GM19193 (cell line): ENCODE measurements around the gene MTF1.

Source experiments
- POLR2A ChIP-seq: IDR thresholded peaks from 4 replicates; pipeline ENCODE4 v1.6.1; 2011; ENCODE audit not compliant: insufficient read depth, insufficient read length; ENCODE audit errors: extremely low read depth

MTF1 gene

GRCh38 chr1:37845049-37845646 is 14.2 kb downstream of the MTF1 start:
- TF ChIP-seq POLR2A = no peak

DNA sequence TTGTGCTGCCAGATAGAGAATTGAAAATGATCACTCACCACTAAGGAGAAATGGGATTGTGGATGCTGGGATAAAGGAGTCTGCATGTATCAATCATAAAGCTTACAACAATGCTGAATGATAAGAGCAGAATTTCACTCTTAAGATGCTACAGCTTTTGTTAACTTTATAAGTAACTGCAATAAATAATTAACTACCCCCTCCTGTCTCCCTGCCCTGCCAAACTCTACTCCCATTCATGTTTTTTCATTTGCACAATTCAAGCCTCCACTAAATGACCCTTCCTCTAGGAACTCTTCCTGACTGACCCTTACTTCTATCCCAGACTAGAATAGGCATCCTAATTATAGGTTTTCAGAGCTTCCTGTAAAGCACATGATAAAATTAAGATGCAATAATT is 14.9 kb downstream of the MTF1 start:
- TF ChIP-seq POLR2A = no peak

- TF ChIP-seq POLR2A = no peak
Measured at GRCh38 chr1:37841652-37842051, 17.7 kb downstream of the MTF1 start.

DNA sequence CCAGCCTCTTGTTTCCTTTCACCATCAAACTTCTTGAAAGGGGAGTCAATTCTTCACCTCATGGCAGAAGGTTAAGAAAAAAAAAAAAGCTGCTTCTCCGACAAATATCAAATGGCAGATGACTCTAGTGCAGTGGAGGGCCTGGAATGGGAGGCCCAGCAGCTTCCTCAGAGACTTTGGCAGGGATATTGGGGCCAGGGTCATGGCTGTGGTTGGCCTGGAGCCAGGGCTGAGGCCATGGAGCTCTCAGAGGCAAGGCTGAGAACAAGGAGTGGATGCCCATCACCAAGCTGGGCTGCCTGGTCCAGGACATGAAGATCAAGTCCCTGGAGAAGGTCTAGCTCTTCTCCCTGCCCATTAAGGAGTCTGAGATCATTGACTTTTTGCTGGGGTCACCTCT is 18.7 kb downstream of the MTF1 start:
- TF ChIP-seq POLR2A = no peak

DNA sequence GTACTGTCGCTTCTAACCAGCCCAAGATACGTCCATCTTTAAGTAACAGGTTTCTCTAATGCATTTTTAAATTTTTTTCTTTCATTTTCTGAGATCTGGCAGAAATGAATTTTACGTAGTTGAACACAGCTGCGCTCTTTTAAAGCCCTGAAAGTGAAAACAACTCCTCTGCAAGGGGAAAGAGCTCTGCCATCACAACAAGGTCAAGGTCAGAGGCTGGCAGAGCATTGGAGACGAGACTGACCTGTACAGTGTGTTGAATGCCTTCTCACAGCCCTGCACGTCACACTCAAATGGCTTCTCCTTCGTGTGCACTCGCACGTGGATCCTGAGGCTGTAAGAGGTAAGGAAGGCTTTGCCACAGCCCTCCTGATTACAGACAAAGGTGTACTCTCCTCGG is 19.7 kb downstream of the MTF1 start:
- TF ChIP-seq POLR2A = no peak

DNA sequence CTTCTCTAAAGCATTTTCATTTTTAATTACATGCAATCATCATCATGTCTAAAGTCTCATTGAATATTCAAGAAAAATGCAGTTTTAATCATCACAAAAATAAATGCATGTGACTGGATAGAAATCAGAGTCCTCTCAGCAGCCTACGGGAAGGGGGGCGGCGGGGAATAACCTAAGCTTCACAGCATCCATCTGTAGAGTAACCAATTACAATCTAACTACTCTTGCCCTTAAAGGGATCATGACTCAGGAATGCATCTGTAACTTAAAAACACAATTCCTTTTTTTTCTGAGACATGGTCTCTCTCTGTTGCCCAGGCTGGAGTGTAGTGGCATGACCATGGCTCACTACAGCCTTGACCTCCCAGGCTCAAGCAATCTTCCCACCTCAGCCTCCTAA is 22.6 kb downstream of the MTF1 start:
- TF ChIP-seq POLR2A = no peak

DNA sequence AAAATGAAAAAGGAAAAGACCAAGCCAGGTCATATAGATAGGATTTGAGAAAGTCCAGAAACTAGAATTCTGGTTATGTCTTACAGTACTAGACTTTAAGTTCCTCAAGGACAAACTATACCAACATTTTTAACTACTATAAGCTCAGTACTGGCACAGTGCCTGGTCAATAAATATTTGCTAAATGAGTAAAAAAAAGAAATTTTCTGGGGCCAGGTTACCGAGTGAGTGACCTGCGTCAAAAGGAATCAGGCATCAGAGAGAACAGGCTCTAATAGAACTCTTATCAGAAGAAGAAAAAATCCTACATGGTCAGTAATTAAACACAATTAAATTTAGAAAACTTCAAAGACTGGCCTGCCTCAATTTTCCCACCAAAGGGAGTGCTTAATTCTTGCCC is 27.6 kb downstream of the MTF1 start:
- TF ChIP-seq POLR2A = no peak

GRCh38 chr1:37831109-37831508 is 28.3 kb downstream of the MTF1 start:
- TF ChIP-seq POLR2A = no peak

DNA sequence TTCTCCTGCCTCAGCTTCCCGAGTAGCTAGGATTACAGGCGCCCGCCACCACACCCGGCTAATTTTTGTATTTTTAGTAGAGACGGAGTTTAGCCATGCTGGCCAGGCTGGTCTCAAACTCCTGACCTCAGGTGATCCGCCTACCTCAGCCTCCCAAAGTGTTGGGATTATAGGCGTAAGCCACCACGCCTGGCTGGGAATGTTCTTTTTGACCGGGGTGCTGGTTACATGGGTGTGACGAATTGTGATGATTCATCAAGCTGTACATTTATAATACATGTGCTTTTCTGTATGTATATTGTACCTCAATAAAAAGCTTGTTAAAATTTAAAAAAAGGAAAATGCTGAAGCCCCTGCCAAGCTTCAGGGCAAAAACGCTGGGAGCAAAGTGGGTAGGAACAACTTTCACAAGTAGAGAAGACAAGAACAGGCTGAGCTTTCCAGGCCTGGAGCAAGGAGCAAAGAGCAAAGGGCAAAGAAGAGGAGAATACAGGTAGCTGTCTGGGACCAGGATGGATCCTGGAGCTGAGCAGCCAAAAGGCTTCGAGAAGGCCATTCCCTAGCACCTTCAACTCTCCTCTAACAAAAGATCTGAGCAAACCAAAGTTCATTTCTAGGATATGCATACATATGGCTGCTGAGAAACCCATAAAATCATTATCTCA is 30.9 kb downstream of the MTF1 start:
- no peak for TF ChIP-seq POLR2A

- TF ChIP-seq POLR2A = no peak
Measured at GRCh38 chr1:37825506-37825905, 33.9 kb downstream of the MTF1 start.

DNA sequence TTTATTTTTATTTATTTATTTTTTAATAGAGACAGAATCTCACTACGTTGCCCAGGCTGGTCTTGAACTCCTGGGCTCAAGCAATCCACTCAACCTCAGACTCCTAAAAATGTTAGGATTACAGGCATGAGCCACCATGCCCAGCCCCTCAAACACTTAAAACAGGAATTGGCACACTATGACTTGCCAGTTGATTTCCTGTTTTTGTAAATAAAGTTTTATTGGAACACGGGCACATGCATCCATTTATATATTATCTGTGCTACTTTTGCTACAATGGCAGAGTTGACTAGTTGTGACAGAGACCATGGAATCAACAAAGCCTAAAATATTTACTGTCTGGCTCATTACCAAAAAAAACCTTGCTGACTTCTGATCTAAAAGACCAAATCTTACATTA is 35.4 kb downstream of the MTF1 start:
- TF ChIP-seq POLR2A = no peak

GRCh38 chr1:37822906-37823815 is 36.2 kb downstream of the MTF1 start:
- TF ChIP-seq POLR2A = no peak

DNA sequence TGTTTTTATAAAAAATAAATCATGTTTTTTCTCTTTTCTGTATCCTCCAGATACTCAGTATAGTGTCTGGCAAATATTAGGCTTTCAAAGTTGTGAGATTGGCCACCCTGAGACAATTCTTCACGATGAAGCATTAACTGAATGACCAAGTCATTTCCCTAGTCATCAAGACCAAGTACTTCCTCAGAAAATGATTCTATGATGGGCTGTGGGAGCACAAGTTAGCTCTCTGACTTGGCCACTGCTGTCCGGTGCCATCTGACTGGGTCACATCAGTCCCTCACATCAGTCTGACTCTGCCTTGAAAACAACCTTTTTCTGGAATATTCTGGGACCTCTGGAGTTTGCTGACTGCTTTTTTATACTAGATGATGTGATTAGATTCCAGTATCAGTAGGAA is 37.9 kb downstream of the MTF1 start:
- TF ChIP-seq POLR2A = no peak

DNA sequence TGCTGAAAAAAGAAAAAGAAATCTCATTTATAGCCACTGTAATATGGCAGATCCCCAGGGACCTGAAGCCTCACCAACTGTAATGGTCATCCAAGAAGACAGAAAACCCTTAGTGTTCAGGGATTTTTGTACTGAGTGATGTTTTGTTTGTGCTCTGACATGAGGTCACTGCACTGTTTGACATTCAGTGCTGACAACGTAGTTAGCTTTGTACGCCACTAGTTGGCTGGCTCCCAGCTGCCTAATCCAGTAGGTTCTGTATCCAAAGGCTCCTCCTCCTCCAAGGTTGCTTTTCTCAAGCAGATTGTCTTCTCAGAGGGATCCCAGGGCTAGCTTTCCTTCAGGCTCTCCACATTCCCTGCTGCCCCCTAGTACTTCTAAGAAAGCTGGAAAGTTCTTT is 41.9 kb downstream of the MTF1 start:
- no peak for TF ChIP-seq POLR2A

DNA sequence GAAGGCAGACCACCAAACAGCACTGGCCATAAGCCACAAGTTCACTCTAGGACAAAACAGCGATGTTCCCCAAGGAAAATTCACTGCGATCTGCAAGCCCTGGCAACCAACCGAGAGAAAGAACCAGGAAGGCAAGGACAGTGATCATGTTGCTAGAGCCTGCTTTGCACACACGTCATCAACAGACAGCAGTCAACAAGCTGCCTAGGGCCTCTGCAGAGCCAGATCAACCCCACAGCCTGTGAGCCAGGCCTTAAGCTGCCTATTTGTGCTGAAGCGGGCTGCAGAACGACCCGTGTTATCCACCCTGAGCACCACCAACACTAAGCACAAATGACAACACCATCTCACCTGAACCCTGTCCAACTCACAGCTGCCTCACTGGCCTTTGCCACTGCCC is 45.1 kb downstream of the MTF1 start:
- no peak for TF ChIP-seq POLR2A
